Neural cell (in vitro differentiated cells): ENCODE measurements around the gene PTPRN2. TPM values are rescaled to one million over a fixed set of nuclear protein-coding genes. Genes with fewer than 3 reads are reported as not detected.

Source experiments
- H2AFZ ChIP-seq: fragments of 200-600, 300-800 bp; sonication (generic), shearing (Covaris generic); 2 replicates; pipeline ENCODE4 v1.6.0; 2014; ENCODE audit warnings: low read depth, mild to moderate bottlenecking, antibody characterized with exemption, low read length, moderate library complexity
- H3F3A ChIP-seq: fragments of 200-600 bp; shearing (Covaris generic); 2 replicates; pipeline ENCODE4 v1.6.1; 2016; ENCODE audit warnings: mild to moderate bottlenecking, moderate library complexity, mixed read lengths, antibody characterized with exemption, low read length; ENCODE audit not compliant: insufficient read depth, poor library complexity, severe bottlenecking
- H3K27ac ChIP-seq: fragments of 200-600, 300-800 bp; sonication (generic), shearing (Covaris generic); 2 replicates; pipeline ENCODE4 v1.5.1; 2014; ENCODE audit warnings: mild to moderate bottlenecking, low read length, moderate library complexity
- H3K27me3 ChIP-seq: fragments of 300-800, 200-600 bp; sonication (generic), shearing (Covaris generic); 2 replicates; pipeline ENCODE4 v1.6.0; 2014; ENCODE audit warnings: mild to moderate bottlenecking, low read depth, low read length, moderate library complexity; ENCODE audit not compliant: insufficient read depth
- H3K36me3 ChIP-seq: fragments of 300-800, 200-600 bp; sonication (generic), shearing (Covaris generic); 2 replicates; pipeline ENCODE4 v1.5.1; 2014; ENCODE audit warnings: mild to moderate bottlenecking, antibody characterized with exemption, low read length, moderate library complexity; ENCODE audit not compliant: insufficient read depth
- H3K4me2 ChIP-seq: fragments of 300-800, 200-600 bp; sonication (generic), shearing (Covaris generic); 2 replicates; pipeline ENCODE4 v1.6.0; 2014; ENCODE audit warnings: mild to moderate bottlenecking, low read length
- H3K4me3 ChIP-seq: fragments of 300-800, 200-600 bp; sonication (generic), shearing (Covaris generic); 2 replicates; pipeline ENCODE4 v1.5.1; 2014; ENCODE audit warnings: mild to moderate bottlenecking, low read length, moderate library complexity
- H3K79me2 ChIP-seq: fragments of 200-600 bp; shearing (Covaris generic); replicated peaks from 2 replicates; pipeline ENCODE4 v1.6.0; 2014; ENCODE audit warnings: mild to moderate bottlenecking, low read length, moderate library complexity; ENCODE audit not compliant: insufficient read depth
- H3K9ac ChIP-seq: fragments of 300-800, 200-600 bp; sonication (generic), shearing (Covaris generic); 2 replicates; pipeline ENCODE4 v1.6.1; 2016; ENCODE audit warnings: mild to moderate bottlenecking, low read length, mixed read lengths
- H3K9me2 ChIP-seq: fragments of 200-600 bp; shearing (Covaris generic); 2 replicates; pipeline ENCODE4 v1.6.1; 2016; ENCODE audit warnings: mild to moderate bottlenecking, low read length, mixed read lengths; ENCODE audit not compliant: insufficient read depth
- H3K9me3 ChIP-seq: fragments of 200-600, 300-800 bp; sonication (generic), shearing (Covaris generic); 2 replicates; pipeline ENCODE4 v1.6.1; 2016; ENCODE audit warnings: mild to moderate bottlenecking, mixed run types, low read length, moderate library complexity, mixed read lengths
- H4K20me1 ChIP-seq: fragments of 200-600 bp; shearing (Covaris generic); 2 replicates; pipeline ENCODE4 v1.6.1; 2016; ENCODE audit warnings: mild to moderate bottlenecking, mixed run types; ENCODE audit not compliant: insufficient read depth
- EP300 ChIP-seq: fragments of 450-650 bp; conservative IDR thresholded peaks from 2 replicates; pipeline ENCODE4 v1.6.1; 2014; ENCODE audit warnings: antibody characterized with exemption, mild to moderate bottlenecking, moderate library complexity; ENCODE audit not compliant: poor library complexity, severe bottlenecking
- EZH2 ChIP-seq: fragments of 200-600, 300-800 bp; shearing (Covaris generic), sonication (generic); IDR thresholded peaks from 2 replicates; pipeline ENCODE4 v1.6.1; 2014; ENCODE audit warnings: antibody characterized with exemption, low read length, borderline replicate concordance, mild to moderate bottlenecking; ENCODE audit not compliant: insufficient read depth, poor library complexity, severe bottlenecking
- MXI1 ChIP-seq: fragments of 450-650 bp; conservative IDR thresholded peaks from 2 replicates; pipeline ENCODE4 v1.6.1; 2014; ENCODE audit warnings: antibody characterized with exemption, mild to moderate bottlenecking; ENCODE audit not compliant: poor library complexity, severe bottlenecking
- POLR2AphosphoS5 ChIP-seq: IDR thresholded peaks from 2 replicates; pipeline ENCODE4 v1.6.1; 2012
- RAD21 ChIP-seq: fragments of 450-650 bp; conservative IDR thresholded peaks from 2 replicates; pipeline ENCODE4 v1.6.1; 2014; ENCODE audit warnings: antibody characterized with exemption, mild to moderate bottlenecking, moderate library complexity
- REST ChIP-seq: IDR thresholded peaks from 2 replicates; pipeline ENCODE4 v1.6.1; 2012; ENCODE audit warnings: borderline replicate concordance
- SMC3 ChIP-seq: fragments of 450-650 bp; conservative IDR thresholded peaks from 2 replicates; pipeline ENCODE4 v1.6.1; 2014; ENCODE audit warnings: antibody characterized with exemption, mild to moderate bottlenecking, moderate library complexity; ENCODE audit not compliant: poor library complexity
- TAF1 ChIP-seq: IDR thresholded peaks from 2 replicates; pipeline ENCODE4 v1.6.1; 2012; ENCODE audit warnings: low read depth
- polyA plus RNA-seq: library from polyadenylated mRNA; depleted of rRNA; stranded (reverse); fragments of >200 nt; gene quantifications from 2 replicates; pipeline ENCODE4 v1.2.3, GENCODE V29; 2014
- TF ChIP-seq, protein P1 (sequence below): fragments of 450-650 bp; IDR thresholded peaks from 2 replicates; pipeline ENCODE4 v1.5.1; 2014; ENCODE audit warnings: antibody characterized with exemption, mild to moderate bottlenecking, moderate library complexity; ENCODE audit not compliant: poor library complexity, severe bottlenecking

Gene PTPRN2
- polyA plus RNA-seq, 1 donor from 2014 or later, result 31.0 TPM

DNA sequence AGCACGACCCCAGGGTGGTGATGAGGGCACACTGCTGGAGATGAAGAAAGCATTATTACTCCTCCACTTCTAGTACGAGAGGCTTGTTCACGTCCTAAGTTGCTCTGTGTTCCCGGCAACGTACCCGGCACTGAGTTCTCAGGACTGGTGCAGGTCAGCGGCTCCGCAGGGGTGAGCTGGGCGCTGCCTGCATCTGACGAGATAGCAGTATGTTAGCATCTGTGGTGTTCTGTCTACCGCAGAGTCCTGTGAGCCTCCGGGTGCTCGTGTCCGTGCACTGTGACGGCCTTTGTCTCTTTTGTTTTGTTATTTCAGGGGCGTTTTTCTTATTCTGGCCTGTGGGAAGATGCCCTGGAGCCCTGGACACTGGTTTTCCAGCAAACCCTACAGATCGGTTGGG lies 743.0 kb downstream of the PTPRN2 start:
- no peak overlapping the region for H3K27ac ChIP-seq
- H3K9me3 ChIP-seq, result peaks cover 3% of the 10 kb centered on the region
- peaks cover 4% of the 10 kb centered on the region for H3F3A ChIP-seq
- no peak overlapping the region for H3K4me3 ChIP-seq
- H4K20me1 ChIP-seq, result no peaks in the 10 kb centered on the region
- no peaks in the 10 kb centered on the region for H3K79me2 ChIP-seq
- no peak overlapping the region for H2AFZ ChIP-seq
- no peaks in the 10 kb centered on the region for H3K9me2 ChIP-seq
- no peaks in the 10 kb centered on the region for H3K36me3 ChIP-seq
- TF ChIP-seq TAF1 (no peak), POLR2AphosphoS5 (no peak), REST (no peak), EZH2 (no peak), RAD21 (no peak), EP300 (no peak), MXI1 (no peak), SMC3 (no peak)
- TF ChIP-seq, protein P1, sequence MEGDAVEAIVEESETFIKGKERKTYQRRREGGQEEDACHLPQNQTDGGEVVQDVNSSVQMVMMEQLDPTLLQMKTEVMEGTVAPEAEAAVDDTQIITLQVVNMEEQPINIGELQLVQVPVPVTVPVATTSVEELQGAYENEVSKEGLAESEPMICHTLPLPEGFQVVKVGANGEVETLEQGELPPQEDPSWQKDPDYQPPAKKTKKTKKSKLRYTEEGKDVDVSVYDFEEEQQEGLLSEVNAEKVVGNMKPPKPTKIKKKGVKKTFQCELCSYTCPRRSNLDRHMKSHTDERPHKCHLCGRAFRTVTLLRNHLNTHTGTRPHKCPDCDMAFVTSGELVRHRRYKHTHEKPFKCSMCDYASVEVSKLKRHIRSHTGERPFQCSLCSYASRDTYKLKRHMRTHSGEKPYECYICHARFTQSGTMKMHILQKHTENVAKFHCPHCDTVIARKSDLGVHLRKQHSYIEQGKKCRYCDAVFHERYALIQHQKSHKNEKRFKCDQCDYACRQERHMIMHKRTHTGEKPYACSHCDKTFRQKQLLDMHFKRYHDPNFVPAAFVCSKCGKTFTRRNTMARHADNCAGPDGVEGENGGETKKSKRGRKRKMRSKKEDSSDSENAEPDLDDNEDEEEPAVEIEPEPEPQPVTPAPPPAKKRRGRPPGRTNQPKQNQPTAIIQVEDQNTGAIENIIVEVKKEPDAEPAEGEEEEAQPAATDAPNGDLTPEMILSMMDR, result no peak
- no peaks in the 10 kb centered on the region for H3K27me3 ChIP-seq
- no peak overlapping the region for H3K9ac ChIP-seq
- H3K4me2 ChIP-seq, result no peak overlapping the region

DNA sequence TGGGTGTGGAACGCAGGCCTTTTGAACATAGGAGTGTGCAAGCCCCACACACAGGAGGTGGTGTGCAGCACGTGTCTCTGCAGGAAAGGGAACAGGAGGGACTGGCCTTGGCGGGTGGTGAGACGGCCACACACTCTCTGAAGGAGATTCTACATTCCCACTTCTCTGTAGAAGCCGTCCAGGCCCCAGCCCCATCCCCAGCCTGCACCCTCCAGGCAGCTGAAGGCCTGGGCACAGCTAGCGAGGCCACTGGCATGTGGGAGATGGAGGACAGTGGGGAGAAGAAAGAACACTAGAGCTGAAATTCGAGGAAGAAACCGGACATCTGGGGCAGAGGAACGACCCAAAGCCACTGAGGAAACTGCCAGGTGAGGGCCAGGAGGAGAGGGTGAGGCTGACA lies 743.5 kb downstream of the PTPRN2 start:
- H3K9me3 ChIP-seq, result peaks cover 3% of the 10 kb centered on the region
- TF ChIP-seq EZH2, result no peak
- TF ChIP-seq TAF1, result no peak
- no peak for TF ChIP-seq POLR2AphosphoS5
- no peak for TF ChIP-seq RAD21
- TF ChIP-seq, protein P1, result no peak
- TF ChIP-seq SMC3, result no peak
- no peak for TF ChIP-seq REST
- no peak for TF ChIP-seq EP300
- no peak for TF ChIP-seq MXI1
- H4K20me1 ChIP-seq, result no peaks in the 10 kb centered on the region
- H3K4me2 ChIP-seq, result no peak overlapping the region
- H3K36me3 ChIP-seq, result no peaks in the 10 kb centered on the region
- H3K27me3 ChIP-seq, result no peaks in the 10 kb centered on the region
- no peak overlapping the region for H3K4me3 ChIP-seq
- no peak overlapping the region for H2AFZ ChIP-seq
- no peaks in the 10 kb centered on the region for H3K79me2 ChIP-seq
- H3F3A ChIP-seq, result peaks cover 4% of the 10 kb centered on the region
- H3K9ac ChIP-seq, result no peak overlapping the region
- H3K27ac ChIP-seq, result no peak overlapping the region
- no peaks in the 10 kb centered on the region for H3K9me2 ChIP-seq
